Endodermal cell (in vitro differentiated cells): Measurements from ENCODE around the gene CAMK2B. TPM values are rescaled to one million over a fixed set of nuclear protein-coding genes. Genes with fewer than 3 reads are reported as not detected.

Experiments
- DNase-seq: peaks from one replicate; pipeline ENCODE4 v3.0.0-alpha.2; 2017
- H3K27ac ChIP-seq: 2 replicates; pipeline ENCODE4 v1.5.1; 2013; ENCODE audit warnings: mild to moderate bottlenecking, low read depth, low read length, moderate library complexity
- H3K27me3 ChIP-seq: 2 replicates; pipeline ENCODE4 v1.6.1; 2013; ENCODE audit warnings: mild to moderate bottlenecking, low read length, moderate library complexity; ENCODE audit not compliant: insufficient read depth, control insufficient read depth, poor library complexity, severe bottlenecking
- H3K36me3 ChIP-seq: 2 replicates; pipeline ENCODE4 v1.7.0; 2013; ENCODE audit warnings: mild to moderate bottlenecking, low read length, moderate library complexity; ENCODE audit not compliant: control insufficient read depth, insufficient read depth
- H3K4me1 ChIP-seq: one replicate; pipeline ENCODE4 v1.7.0; 2013; ENCODE audit warnings: low read length; ENCODE audit not compliant: control insufficient read depth, insufficient read depth
- H3K4me3 ChIP-seq: 2 replicates; pipeline ENCODE4 v1.5.1; 2013; ENCODE audit warnings: mild to moderate bottlenecking, low read length, moderate library complexity
- H3K9ac ChIP-seq: 2 replicates; pipeline ENCODE4 v1.6.1; 2013; ENCODE audit warnings: mild to moderate bottlenecking, low read length, moderate library complexity; ENCODE audit not compliant: poor library complexity, severe bottlenecking; ENCODE audit errors: extremely low read depth
- H3K9me3 ChIP-seq: 2 replicates; pipeline ENCODE4 v1.6.1; 2013; ENCODE audit warnings: mild to moderate bottlenecking, low read length, moderate library complexity; ENCODE audit not compliant: control insufficient read depth
- H3K27ac Mint-ChIP-seq: 2 replicates; pipeline ENCODE4 v1.8.0; 2020; ENCODE audit warnings: mixed read lengths
- H3K27me3 Mint-ChIP-seq: 2 replicates; pipeline ENCODE4 v1.8.0; 2021; ENCODE audit warnings: mild to moderate bottlenecking, mixed read lengths; ENCODE audit not compliant: insufficient read depth
- H3K36me3 Mint-ChIP-seq: 2 replicates; pipeline ENCODE4 v1.8.0; 2020; ENCODE audit warnings: low read depth, mixed read lengths
- H3K4me1 Mint-ChIP-seq: 2 replicates; pipeline ENCODE4 v1.8.0; 2020; ENCODE audit warnings: mixed read lengths
- H3K4me3 Mint-ChIP-seq: 2 replicates; pipeline ENCODE4 v1.8.0; 2020; ENCODE audit warnings: mild to moderate bottlenecking, moderate library complexity, mixed read lengths
- H3K9me3 Mint-ChIP-seq: 2 replicates; pipeline ENCODE4 v1.8.0; 2020; ENCODE audit warnings: mild to moderate bottlenecking, mixed read lengths
- total RNA-seq, 2 donors: library from RNA; stranded (reverse); fragmentation: NEBNext Ultra II Directional in 1 of 2; extraction: Animal tissue kit (Norgen Biotek cat#: 25700) in 1 of 2; gene quantifications; 2 replicates in 1 of 2; 3 replicates in 1 of 2; pipeline ENCODE4 v1.2.1, GENCODE V29; 2021
- TF ChIP-seq, protein P1 (sequence below): fragments of 200-600 bp; sonication (generic); conservative IDR thresholded peaks from 2 replicates; pipeline ENCODE4 v1.5.0; 2021; ENCODE audit warnings: antibody characterized with exemption, mild to moderate bottlenecking

The CAMK2B gene
- total RNA-seq, 2 donors from 2014 or later: 0.26 TPM; not detected in 1

DNA sequence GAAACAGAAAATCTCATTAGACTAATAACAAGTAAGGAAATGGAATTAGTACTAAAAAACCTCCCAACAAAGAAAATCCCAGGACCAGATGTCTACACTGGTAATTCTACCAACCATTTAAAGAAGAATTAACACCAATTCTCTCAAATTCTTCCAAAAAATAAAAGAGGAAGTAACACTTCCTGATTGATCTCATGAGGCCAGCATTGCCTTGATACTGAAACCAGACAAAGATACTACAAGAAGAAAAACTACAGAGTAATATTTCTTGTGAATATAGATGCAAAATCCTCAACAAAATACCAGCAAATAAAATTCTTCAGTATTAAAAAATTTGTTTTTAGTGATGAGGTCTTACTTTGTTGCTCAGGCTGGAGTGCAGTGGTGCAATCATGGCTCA lies 157.5 kb downstream of the CAMK2B start:
- Mint-ChIP-seq H3K36me3 (no peaks in the 10 kb centered on the region), H3K9me3 (peaks cover 2% of the 10 kb centered on the region), H3K4me3 (no peak overlapping the region), H3K4me1 (no peaks in the 10 kb centered on the region), H3K27ac (no peak overlapping the region), H3K27me3 (peaks cover 13% of the 10 kb centered on the region)
- H3K27me3 ChIP-seq: no peaks in the 10 kb centered on the region
- DNase-seq: no peak
- H3K9me3 ChIP-seq: no peaks in the 10 kb centered on the region
- H3K36me3 ChIP-seq: no peaks in the 10 kb centered on the region
- TF ChIP-seq, protein P1, sequence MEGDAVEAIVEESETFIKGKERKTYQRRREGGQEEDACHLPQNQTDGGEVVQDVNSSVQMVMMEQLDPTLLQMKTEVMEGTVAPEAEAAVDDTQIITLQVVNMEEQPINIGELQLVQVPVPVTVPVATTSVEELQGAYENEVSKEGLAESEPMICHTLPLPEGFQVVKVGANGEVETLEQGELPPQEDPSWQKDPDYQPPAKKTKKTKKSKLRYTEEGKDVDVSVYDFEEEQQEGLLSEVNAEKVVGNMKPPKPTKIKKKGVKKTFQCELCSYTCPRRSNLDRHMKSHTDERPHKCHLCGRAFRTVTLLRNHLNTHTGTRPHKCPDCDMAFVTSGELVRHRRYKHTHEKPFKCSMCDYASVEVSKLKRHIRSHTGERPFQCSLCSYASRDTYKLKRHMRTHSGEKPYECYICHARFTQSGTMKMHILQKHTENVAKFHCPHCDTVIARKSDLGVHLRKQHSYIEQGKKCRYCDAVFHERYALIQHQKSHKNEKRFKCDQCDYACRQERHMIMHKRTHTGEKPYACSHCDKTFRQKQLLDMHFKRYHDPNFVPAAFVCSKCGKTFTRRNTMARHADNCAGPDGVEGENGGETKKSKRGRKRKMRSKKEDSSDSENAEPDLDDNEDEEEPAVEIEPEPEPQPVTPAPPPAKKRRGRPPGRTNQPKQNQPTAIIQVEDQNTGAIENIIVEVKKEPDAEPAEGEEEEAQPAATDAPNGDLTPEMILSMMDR: no peak
- H3K4me3 ChIP-seq: no peak overlapping the region
- H3K27ac ChIP-seq: no peak overlapping the region
- no peaks in the 10 kb centered on the region for H3K4me1 ChIP-seq
- H3K9ac ChIP-seq: no peak overlapping the region

Other genes with a start within 250 kb of the CAMK2B start
- 10 to 100 TPM; 23.6 to 27.0 TPM for gene POLM, start 243.1 kb downstream of the CAMK2B start, total RNA-seq
- 10 to 100 TPM; 55.2 to 65.8 TPM for gene AEBP1, start 221.2 kb downstream of the CAMK2B start, total RNA-seq
- gene POLD2, start 202.0 kb downstream of the CAMK2B start, total RNA-seq: 100 to 1,000 TPM; 127 to 141 TPM
- 100 to 1,000 TPM; 115 to 120 TPM for gene MYL7, start 184.3 kb downstream of the CAMK2B start, total RNA-seq
- gene GCK, start 136.2 kb downstream of the CAMK2B start, total RNA-seq: under 1 TPM; 0.29 to 0.48 TPM
- gene YKT6, start 124.6 kb downstream of the CAMK2B start, total RNA-seq: 100 to 1,000 TPM in 1 of 2 donors, 10 to 100 TPM in 1; 96.2 to 101 TPM
- 100 to 1,000 TPM in 1 of 2 donors, 10 to 100 TPM in 1; 80.8 to 116 TPM for gene NUDCD3, start 165.1 kb upstream of the CAMK2B start, total RNA-seq
- 1 to 10 TPM; 2.7 to 3.1 TPM for gene NPC1L1, start 215.7 kb upstream of the CAMK2B start, total RNA-seq
- 10 to 100 TPM; 73.6 to 79.2 TPM for gene DDX56, start 248.3 kb upstream of the CAMK2B start, total RNA-seq